HepG2 (cell line): ENCODE measurements around the gene RRP9. TPM values are rescaled to one million over a fixed set of nuclear protein-coding genes. Genes with fewer than 3 reads are reported as not detected.

Experiments used
- AHDC1 ChIP-seq: sonication (generic); formaldehyde crosslinking; IDR thresholded peaks from 2 replicates; pipeline ENCODE4 v1.5.1; 2020; ENCODE audit warnings: mild to moderate bottlenecking, missing genetic modification reagents, borderline replicate concordance
- GTF2F1 ChIP-seq: fragments of 150-350 bp; IDR thresholded peaks from 2 replicates; pipeline ENCODE4 v1.6.1; 2014; ENCODE audit warnings: low read length
- JARID2 ChIP-seq: sonication (generic); formaldehyde crosslinking; IDR thresholded peaks from 2 replicates; pipeline ENCODE4 v1.8.1; 2023; ENCODE audit warnings: missing genetic modification reagents, inconsistent platforms; ENCODE audit not compliant: insufficient replicate concordance
- KDM5B ChIP-seq: sonication (generic); formaldehyde crosslinking; IDR thresholded peaks from 2 replicates; pipeline ENCODE4 v1.4.0; 2020; ENCODE audit warnings: missing genetic modification reagents, mild to moderate bottlenecking, borderline replicate concordance
- STAT6 ChIP-seq: sonication (generic); formaldehyde crosslinking; IDR thresholded peaks from 2 replicates; pipeline ENCODE4 v1.4.0; 2020; ENCODE audit warnings: missing genetic modification reagents, mild to moderate bottlenecking, borderline replicate concordance
- ZBTB4 ChIP-seq: sonication (generic); formaldehyde crosslinking; IDR thresholded peaks from 2 replicates; pipeline ENCODE4 v1.4.0; 2020; ENCODE audit warnings: missing genetic modification reagents, mild to moderate bottlenecking, borderline replicate concordance
- ZMYM4 ChIP-seq: sonication (generic); formaldehyde crosslinking; IDR thresholded peaks from 2 replicates; pipeline ENCODE4 v1.8.1; 2023; ENCODE audit warnings: mild to moderate bottlenecking, missing genetic modification reagents
- ZNF10 ChIP-seq: sonication (generic); formaldehyde crosslinking; IDR thresholded peaks from 2 replicates; pipeline ENCODE4 v1.4.0; 2020; ENCODE audit warnings: mild to moderate bottlenecking, low read depth, missing genetic modification reagents, borderline replicate concordance
- ZNF543 ChIP-seq: sonication (generic); formaldehyde crosslinking; IDR thresholded peaks from 2 replicates; pipeline ENCODE4 v1.4.0; 2020; ENCODE audit warnings: mild to moderate bottlenecking, missing genetic modification reagents
- ZNF557 ChIP-seq: sonication (generic); formaldehyde crosslinking; IDR thresholded peaks from 2 replicates; pipeline ENCODE4 v1.4.0; 2020; ENCODE audit warnings: missing genetic modification reagents
- ZNF605 ChIP-seq: sonication (generic); formaldehyde crosslinking; IDR thresholded peaks from 2 replicates; pipeline ENCODE4 v1.8.0; 2022; ENCODE audit warnings: mild to moderate bottlenecking, missing genetic modification reagents
- ZNF891 ChIP-seq: sonication (generic); formaldehyde crosslinking; IDR thresholded peaks from 2 replicates; pipeline ENCODE4 v1.5.0; 2020; ENCODE audit warnings: mild to moderate bottlenecking, missing genetic modification reagents
- polyA plus RNA-seq, 8 experiments: library from polyadenylated mRNA; depleted of rRNA in 3 of 8; stranded (reverse) in 7 of 8; unstranded in 1 of 8; fragments of >200 nt; fragmentation: Illumina TruSeq in 4 of 8; extraction: Trizol in 4 of 8; gene quantifications; 2 replicates each; pipeline versions ENCODE4 v1.2.1 to v1.2.3, GENCODE V29; 2011 to 2016; ENCODE audit warnings: low read depth in 4 of 8, missing spikeins in 1 of 8, mixed read lengths in 1 of 8; ENCODE audit not compliant: insufficient read depth in 1 of 8
- total RNA-seq, 5 experiments: library from RNA; depleted of rRNA; stranded (reverse); fragments of >200 nt; fragmentation: Illumina TruSeq; extraction: Trizol; gene quantifications; 2 replicates each; pipeline ENCODE4 v1.2.3, GENCODE V29; 2016; ENCODE audit warnings: low read depth in 1 of 5

The RRP9 gene
- total and polyA plus RNA-seq, 2 of the 13 experiments (the other 11 are each of a cell fraction or from before 2014, with no cell fraction given), result 14.8 to 44.0 TPM

GRCh38 chr3:51941798-51942602 is at the start of gene RRP9, which contains the start of gene PARP3 (continued):
- TF ChIP-seq GTF2F1 (no peak), ZBTB4 (CRISPR knock-in tag) (peak; percentile 94; the same call in 1 of the 2 replicates), ZMYM4 (CRISPR knock-in tag) (peak; percentile 83; the same call in 1 of the 2 replicates), ZNF557 (no peak), ZNF891 (CRISPR knock-in tag) (no peak), STAT6 (CRISPR knock-in tag) (no peak), ZNF605 (no peak; the same call in 1 of the 2 replicates), AHDC1 (no peak), ZNF10 (CRISPR knock-in tag) (no peak), JARID2 (peak; percentile 92), KDM5B (CRISPR knock-in tag) (peak; percentile 96), ZNF543 (CRISPR knock-in tag) (peak; percentile 85)
